Activated naive CD4-positive, alpha-beta T cell treated with anti-CD3 and anti-CD28 coated beads, Interleukin-2, amount 50 U/mL, for 72 hours (primary cell): ENCODE measurements around the gene EHD4. TPM values are rescaled to one million over a fixed set of nuclear protein-coding genes. Genes with fewer than 3 reads are reported as not detected.
A peak's percentile ranks its signal among the peaks of the same experiment; 100 is the strongest.

Experiments used
- ATAC-seq, 2 donors: fragments of 150-1000 bp; cut with Tn5 transposase; 2 replicates each; pipeline ENCODE4 v1.10.0; 2021; ENCODE audit warnings: mild to moderate bottlenecking in 2 of 2, moderate library complexity in 2 of 2
- DNase-seq, 2 donors: peaks; one replicate each; pipeline ENCODE4 v3.0.0; 2021 to 2022; ENCODE audit warnings: low spot score in 2 of 2
- H3K27ac Mint-ChIP-seq, 2 donors: one replicate each; pipeline ENCODE4 v1.8.0; 2022; ENCODE audit warnings: mild to moderate bottlenecking in 2 of 2, mixed read lengths in 2 of 2
- H3K36me3 Mint-ChIP-seq, 2 donors: one replicate each; pipeline ENCODE4 v1.8.0; 2022; ENCODE audit warnings: mixed read lengths in 2 of 2
- H3K9me3 Mint-ChIP-seq, 2 donors: one replicate each; pipeline ENCODE4 v1.8.0; 2022; ENCODE audit warnings: mixed read lengths in 2 of 2
- total RNA-seq, 2 donors: library from RNA; stranded (reverse); gene quantifications; one replicate each; pipeline ENCODE4 v1.2.3, GENCODE V29; 2022

The EHD4 gene
- total RNA-seq, 2 donors from 2014 or later = 25.3 to 60.0 TPM

DNA sequence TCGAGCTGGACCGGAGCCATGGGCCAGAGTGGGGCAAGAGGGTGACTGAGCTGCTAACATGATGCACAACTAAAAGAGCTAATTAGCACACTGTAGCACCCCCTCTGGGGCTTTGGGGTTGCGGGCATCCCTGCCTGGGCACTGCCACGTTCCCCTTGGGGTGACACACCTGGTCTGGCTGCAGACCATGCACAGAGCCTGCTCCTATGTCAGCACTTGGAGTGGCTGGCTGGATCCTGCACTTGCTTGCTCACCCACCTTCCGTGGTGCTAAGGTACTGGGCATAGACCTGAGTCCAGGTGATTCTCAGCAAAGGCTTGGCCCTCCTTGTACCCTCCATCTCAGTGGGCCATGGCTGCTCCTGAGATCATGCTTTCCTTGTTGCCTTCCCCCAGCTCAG is 65.7 kb downstream of the EHD4 start:
- no peaks in the 10 kb centered on the region for H3K9me3 Mint-ChIP-seq
- H3K36me3 Mint-ChIP-seq = peaks cover 7 to 39% of the 10 kb centered on the region in 2 donors
- DNase-seq (no peak), ATAC-seq (no peak)
- H3K27ac Mint-ChIP-seq = no peak overlapping the region

DNA sequence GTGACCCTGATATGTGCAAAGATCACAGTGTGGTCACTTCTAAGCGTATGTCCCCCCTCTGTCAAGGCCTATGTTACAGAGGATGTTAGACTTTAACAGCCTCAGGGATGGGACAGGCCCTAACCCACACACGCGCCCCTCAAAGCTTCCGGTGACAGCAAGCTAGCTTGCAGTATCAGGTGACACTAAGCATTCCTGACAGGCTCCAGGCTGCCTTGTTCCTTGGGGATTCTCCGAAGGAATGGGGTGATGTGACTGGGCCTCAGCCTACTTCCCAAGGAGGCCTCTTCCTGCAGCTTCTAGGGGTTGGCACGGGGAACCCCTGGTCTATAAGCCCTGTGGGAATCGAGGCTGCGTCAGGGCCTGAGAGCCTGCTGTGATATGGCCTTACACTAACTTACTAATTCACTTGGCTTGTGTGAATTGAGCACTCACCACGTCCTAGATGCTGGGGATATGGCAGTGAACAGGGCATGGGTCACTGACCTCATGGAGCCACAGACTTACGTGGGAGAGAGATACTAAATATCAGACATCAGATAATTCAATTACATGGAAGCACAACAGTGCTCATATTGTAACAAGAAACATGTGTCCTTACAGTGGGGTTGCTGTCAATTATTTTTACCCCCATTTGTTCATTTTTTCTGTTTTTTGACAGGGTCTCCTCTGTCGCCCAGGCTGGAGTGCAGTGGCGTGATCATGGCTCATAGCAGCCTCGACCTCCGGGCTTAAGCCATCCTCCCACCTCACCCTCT is 67.1 kb downstream of the EHD4 start:
- ATAC-seq (peak in 1 of 2 donors; percentile 20), DNase-seq (no peak)
- Mint-ChIP-seq H3K9me3 (no peaks in the 10 kb centered on the region), H3K36me3 (peaks cover 7 to 45% of the 10 kb centered on the region in 2 donors), H3K27ac (peak overlapping the region in 1 of 2 donors; percentile 10)

DNA sequence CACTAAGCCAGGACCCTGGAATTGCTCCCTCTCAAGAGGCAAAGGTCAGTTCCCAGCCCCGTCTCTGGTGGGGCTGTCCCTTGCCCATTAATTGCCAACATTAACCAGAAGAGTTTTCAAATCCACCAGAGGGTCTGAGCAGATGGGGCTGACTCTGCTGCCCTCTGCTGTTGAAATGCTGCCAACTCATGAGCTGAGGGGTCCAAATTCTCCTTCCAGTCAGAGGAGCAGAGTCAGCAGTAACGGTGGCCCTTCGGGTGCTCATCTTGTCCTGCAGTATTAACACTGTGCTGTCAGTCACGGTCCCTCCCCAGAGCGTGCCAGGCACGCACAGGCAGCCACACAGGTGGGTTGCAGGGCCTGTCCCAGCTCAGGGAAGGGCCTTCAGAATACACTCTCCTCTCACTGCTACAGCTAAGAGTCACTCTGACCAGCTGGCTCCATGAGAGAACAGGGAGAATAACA is 67.8 kb downstream of the EHD4 start:
- H3K27ac Mint-ChIP-seq = peak overlapping the region; percentile 10 to 72
- H3K36me3 Mint-ChIP-seq = peaks cover 7 to 45% of the 10 kb centered on the region in 2 donors
- peak; percentile 77 to 83 for ATAC-seq

DNA sequence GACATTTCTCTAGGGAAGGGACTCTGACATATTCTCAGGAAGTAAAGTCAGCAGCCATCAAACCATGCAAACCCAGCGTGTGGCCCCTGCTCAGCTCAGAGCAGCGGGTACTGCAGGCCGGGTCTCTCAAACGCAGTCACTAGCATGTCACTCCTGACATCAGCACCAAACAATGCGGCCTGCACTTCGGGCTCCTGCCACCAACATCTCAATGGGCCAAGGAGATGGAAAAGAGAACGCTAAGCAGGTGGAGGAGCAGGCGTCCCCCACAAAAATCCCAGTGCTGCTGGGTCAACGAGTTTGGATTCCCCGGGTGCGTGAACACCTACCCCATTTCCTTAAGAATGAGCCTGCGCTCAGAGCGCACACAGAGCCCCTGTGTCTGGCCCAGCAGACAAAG is 68.6 kb downstream of the EHD4 start:
- DNase-seq = no peak
- no peaks in the 10 kb centered on the region for H3K9me3 Mint-ChIP-seq
- ATAC-seq = no peak
- H3K36me3 Mint-ChIP-seq = peaks cover 7 to 46% of the 10 kb centered on the region in 2 donors
- H3K27ac Mint-ChIP-seq = no peak overlapping the region

More for the DNA sequence above, 67.8 kb downstream of the EHD4 start:
- peak; percentile 65 to 71 for DNase-seq
- no peaks in the 10 kb centered on the region for H3K9me3 Mint-ChIP-seq

DNA sequence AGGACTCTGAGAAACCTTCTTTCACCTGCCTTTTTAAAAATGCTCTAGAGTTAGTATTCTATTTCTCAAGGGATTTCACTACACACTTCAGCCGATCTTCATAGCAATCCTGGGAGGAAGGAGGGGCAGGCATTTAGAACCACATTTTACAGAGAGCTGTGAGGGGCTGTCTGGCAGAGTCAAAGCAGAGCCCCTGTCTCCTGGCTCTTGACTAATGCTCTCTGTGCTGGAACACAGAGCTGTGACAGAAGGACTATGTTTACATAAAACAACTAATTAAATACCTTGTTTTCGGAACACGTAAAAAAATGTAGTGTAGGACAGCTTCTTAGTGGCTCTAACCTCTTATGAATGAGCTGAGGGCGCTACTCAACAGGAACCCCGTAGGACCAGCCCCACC is 70.9 kb downstream of the EHD4 start:
- DNase-seq (no peak), ATAC-seq (no peak)
- H3K27ac Mint-ChIP-seq = no peak overlapping the region
- H3K36me3 Mint-ChIP-seq = peaks cover 0 to 25% of the 10 kb centered on the region in 2 donors
- no peaks in the 10 kb centered on the region for H3K9me3 Mint-ChIP-seq

DNA sequence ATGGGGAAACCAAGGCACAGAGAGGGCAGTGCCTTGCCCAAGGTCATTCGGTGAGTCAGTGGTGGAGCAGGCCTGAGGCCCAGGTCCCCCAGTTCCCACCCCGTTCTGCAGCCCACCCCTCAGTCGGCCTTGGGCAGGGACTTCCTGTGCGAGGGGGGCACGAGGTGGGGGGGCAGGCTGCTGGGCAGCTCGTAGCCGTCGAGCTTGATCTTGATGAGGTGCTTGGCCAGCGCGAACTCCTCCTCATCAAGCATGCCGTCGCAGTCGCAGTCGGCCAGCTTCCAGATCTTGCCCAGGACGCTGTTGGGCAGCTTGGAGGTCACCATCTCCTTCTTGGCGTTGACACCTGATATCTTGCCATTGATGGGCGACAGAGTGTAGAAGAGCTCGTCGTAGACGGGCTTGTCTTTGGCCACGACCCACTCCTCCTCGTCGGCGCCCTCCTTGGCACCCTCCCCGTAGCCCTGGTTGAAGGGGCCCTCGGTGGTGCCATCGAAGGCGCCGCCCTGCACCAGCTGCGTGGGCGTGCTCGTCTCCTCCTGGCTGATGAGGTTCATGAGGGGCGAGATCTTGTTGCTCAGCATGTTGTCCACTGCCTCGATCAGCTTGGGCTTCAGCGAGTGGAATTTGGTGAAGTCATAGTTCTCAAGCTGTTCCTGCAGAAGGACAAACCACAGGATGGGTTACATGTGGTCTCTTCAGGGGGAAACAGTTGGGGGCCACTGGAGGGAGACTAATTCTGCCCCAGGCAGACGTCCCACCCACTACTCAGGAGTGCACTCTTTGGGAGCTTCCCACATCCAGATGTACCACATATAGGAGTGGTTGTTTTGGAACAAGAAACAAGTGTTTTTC is 71.6 kb downstream of the EHD4 start:
- ATAC-seq = no peak
- no peaks in the 10 kb centered on the region for H3K9me3 Mint-ChIP-seq
- H3K27ac Mint-ChIP-seq = no peak overlapping the region
- H3K36me3 Mint-ChIP-seq = peaks cover 0 to 18% of the 10 kb centered on the region in 2 donors
- DNase-seq = no peak

DNA sequence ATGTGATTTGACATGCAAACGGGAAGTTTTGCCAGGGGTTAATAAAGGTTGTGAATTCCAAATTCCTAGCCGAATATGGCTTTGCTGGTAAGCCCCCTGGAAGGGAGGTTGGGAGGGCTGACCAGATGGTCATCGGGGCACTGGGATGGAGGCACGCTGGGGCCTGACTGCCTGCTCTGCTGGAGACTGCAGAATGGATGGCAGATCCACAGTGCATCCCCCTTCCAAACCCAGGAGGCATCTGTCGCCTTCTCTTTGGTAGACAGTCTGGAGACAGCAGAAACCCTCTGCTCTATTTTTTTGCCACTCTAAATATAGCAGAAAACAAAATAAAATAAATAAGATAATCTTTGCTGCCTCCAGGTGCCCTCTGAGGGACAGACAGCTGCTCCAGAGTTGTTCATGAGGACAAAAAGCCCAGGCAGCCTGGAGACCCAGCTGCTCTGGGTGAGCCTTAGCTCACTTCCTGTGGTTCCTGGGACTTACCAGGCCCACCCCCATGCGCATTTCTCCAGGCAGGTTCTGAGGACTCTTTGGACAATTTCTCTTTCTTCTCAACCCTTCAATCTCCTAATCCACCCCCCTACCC is 72.4 kb downstream of the EHD4 start:
- DNase-seq (no peak), ATAC-seq (no peak)
- Mint-ChIP-seq H3K9me3 (no peaks in the 10 kb centered on the region), H3K36me3 (peaks cover 0 to 12% of the 10 kb centered on the region in 2 donors), H3K27ac (peak overlapping the region in 1 of 2 donors; percentile 44)

DNA sequence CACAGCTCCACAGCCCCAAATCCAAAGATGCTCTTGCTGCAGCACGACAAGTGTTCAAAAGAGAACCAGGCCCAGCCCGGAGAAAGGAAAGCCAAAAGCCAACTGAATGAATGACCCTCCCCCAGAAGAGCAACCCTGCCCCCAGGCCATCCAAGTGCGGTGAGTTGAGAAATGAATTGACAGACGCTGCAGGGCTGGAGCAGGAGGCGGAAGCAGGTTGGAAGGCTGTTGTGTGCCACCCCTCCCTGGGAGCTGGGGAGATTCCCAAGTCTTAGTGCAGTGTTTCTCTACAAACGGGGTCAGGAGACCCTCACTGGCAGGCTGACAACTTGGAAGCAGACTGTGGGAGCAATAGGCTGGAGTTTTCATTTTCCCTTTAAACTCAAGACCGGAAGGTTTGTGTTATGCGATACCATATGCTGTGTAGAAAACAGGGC is 75.0 kb downstream of the EHD4 start:
- Mint-ChIP-seq H3K36me3 (peaks cover 0 to 12% of the 10 kb centered on the region in 2 donors), H3K9me3 (no peaks in the 10 kb centered on the region), H3K27ac (peak overlapping the region; percentile 53 to 77)
- no peak for DNase-seq
- ATAC-seq = no peak

DNA sequence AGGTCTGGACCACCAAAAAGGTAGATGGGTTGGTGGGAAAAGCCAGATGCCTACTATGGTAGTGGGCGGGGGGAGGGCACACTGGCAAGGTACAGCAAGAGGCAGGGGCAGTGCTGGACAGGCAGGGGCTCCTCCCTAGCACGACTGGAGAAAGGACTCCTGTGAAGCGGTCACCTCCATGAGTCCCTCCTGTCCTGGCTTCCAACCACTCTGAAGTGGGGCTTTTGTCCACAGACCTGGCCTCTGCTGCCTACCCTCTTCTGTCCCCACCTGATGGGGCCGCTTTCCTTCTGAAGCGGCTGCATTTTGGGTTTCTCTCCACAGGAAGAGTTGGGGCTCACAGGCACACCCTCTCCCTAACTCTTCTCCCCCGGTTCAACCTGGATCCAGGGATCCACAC is 75.8 kb downstream of the EHD4 start:
- ATAC-seq (no peak), DNase-seq (no peak)
- H3K36me3 Mint-ChIP-seq = peaks cover 0 to 10% of the 10 kb centered on the region in 2 donors
- H3K9me3 Mint-ChIP-seq = no peaks in the 10 kb centered on the region
- peak overlapping the region; percentile 53 to 77 for H3K27ac Mint-ChIP-seq

DNA sequence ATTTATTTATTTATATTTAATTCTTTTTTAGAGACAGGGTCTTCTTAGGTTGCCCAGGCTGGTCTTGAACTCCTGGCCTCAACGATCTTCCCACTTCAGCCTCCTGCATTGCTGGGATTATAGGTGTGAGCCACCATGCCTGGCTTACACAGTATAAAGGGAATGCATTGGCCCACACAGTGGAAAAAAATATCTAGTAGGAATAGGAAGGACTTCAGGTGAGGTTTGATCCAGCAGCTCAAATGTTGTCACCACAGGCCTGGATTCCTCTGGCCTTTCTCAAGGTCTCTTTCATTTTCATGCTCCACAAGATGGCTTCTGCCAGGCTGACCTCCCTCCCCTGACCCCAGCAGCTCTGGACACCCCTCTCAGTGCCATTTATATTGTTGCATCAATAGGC is 76.4 kb downstream of the EHD4 start:
- Mint-ChIP-seq H3K27ac (peak overlapping the region in 1 of 2 donors; percentile 53), H3K9me3 (no peaks in the 10 kb centered on the region), H3K36me3 (peaks cover 0 to 5% of the 10 kb centered on the region in 2 donors)
- ATAC-seq (no peak), DNase-seq (no peak)

DNA sequence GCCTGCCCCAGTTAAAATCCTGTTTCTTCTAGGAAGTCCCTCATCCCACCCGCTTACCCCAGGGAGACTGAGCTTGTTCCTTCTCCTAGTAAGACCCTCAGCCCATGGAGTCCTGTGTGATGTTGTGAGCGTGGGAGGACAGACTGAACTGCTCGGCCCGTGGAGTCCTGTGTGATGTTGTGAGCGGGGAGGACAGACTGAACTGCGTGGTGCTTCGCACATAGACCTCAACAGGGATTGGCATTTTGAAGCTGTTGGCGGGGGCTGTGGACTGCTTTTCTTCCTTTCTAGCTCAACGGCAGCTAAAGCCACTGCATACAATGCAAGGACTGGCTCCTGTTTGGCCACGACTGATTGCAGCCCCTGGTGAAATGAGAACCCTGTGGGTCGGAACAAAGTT is 76.9 kb downstream of the EHD4 start:
- Mint-ChIP-seq H3K27ac (peak overlapping the region; percentile 85 to 93), H3K36me3 (peaks cover 0 to 5% of the 10 kb centered on the region in 2 donors), H3K9me3 (no peaks in the 10 kb centered on the region)
- DNase-seq (no peak), ATAC-seq (no peak)

DNA sequence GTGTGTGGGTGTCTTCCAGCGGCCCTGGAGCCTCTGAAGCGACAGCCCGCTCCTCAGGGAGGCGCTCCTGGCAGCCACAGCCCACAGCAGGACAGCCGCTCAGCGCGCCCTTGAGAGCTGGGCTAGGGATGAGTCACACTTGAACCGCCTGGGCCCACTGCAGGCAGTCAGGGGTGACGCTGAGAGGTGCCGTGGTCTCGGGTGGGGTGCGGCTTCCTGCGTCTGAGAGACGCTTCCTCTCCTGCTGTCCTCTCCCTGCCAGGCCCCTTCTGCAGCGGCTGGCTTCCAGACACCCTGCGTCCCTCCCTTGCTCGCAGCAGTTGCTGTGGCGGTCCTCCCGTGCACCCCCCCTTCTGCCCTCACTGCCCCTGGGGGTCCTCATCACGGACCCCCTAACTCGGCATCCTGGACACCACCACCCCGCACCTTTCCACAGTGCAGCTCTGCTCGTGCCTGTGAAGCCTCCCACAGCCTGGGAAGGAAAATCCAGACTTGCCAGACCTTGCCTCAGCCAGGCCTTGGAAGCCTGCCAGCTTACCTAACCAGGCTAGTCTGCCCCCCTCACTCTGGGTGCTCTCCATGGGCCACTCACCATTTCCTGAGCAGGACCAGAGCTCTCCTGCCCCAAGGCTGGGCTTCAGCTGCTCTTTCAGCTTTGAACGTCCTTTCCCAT is 77.4 kb downstream of the EHD4 start:
- no peaks in the 10 kb centered on the region for H3K9me3 Mint-ChIP-seq
- peaks cover 0 to 5% of the 10 kb centered on the region in 2 donors for H3K36me3 Mint-ChIP-seq
- ATAC-seq (peak; percentile 84 to 96), DNase-seq (peak; percentile 62 to 75)
- peak overlapping the region; percentile 85 to 93 for H3K27ac Mint-ChIP-seq

DNA sequence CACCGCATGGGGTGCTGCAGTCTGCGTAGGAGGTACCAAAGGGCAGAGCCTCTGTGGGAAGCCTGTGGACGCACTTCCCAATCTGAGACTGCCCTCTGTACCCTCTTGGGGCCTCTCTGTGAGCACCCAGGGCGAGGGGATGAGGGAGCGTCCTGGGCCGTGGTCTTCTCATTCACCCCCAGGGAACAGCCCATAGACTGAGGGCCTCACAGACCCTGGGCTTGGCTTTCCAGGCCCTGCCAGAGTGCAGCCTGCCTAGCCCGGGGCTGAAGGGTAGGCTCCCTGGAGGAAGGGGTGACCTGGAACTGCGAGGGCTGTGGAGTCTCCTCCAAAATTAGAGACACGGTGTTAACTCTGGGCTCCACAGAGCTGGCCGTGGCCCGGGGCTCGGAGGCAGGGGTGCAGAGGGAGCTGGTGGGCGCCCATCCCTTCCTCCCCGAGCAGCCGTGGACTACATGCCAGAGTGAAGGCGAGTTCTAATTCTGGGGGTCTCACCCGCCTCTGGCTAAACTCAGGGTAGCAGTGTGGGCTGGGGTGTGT is 78.0 kb downstream of the EHD4 start:
- peak; percentile 3 to 14 for ATAC-seq
- no peaks in the 10 kb centered on the region for H3K9me3 Mint-ChIP-seq
- H3K36me3 Mint-ChIP-seq = peaks cover 0 to 5% of the 10 kb centered on the region in 2 donors
- H3K27ac Mint-ChIP-seq = peak overlapping the region; percentile 85 to 93
- DNase-seq = no peak

DNA sequence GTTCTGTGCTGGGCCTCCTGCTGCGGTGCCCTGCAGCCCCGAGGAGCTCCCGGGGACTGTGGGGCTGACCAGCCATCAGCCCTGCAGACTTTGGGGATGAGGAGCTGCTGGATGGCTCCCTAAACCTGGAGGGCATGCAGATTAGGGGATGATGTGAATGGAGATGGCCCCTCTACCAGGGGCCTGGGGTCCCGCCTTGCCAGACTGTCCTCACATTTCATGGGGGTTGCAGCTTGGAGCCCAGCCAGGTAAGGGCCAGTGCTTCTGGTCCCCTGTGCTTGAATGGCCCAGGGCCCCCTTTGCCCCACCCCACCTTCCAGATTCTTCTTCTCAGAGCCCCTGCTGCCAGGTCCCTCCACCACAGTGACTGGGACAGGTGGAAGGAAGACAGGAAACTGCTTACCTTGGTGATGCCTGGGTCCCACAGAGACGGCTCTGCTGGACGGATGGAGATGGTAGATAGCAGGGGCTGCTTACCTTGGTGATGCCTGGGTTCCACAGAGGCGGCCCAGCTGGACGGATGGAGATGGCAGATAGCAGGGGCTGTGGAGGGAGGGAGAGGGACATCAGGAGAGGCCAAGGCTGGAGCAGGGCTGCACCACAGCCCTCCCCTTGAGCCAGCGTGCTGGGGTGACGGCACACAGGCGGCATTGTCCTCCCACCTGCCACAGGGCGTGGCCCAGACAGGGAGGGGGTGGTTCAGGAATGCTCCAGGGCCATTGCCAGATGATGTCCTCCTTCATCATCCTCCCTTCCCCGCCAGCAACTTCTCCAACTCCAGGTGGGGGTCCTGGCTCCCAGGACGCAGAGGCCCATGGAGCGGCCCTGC is 78.7 kb downstream of the EHD4 start, which contains the start of gene SPTBN5:
SPTBN5 (minus strand) TSS at position 632 of the 829 bp plus-strand sequence; CDS start at position 76, 556 bp downstream.
- DNase-seq (no peak), ATAC-seq (no peak)
- Mint-ChIP-seq H3K9me3 (no peaks in the 10 kb centered on the region), H3K27ac (peak within 1 kb of the TSS; percentile 85 to 93), H3K36me3 (no peaks in the 10 kb centered on the region)
